Hepatocyte (in vitro differentiated cells): ENCODE results near the gene ZDHHC22.

Experiments
- CTCF ChIP-seq: fragments of 200-600 bp; sonication (generic); IDR thresholded peaks from 2 replicates; pipeline ENCODE4 v1.5.1; 2016; ENCODE audit warnings: antibody characterized with exemption, mild to moderate bottlenecking; ENCODE audit not compliant: poor library complexity
- EZH2 ChIP-seq: fragments of 200-600 bp; sonication (generic); IDR thresholded peaks from 2 replicates; pipeline ENCODE4 v1.6.1; 2016; ENCODE audit warnings: antibody characterized with exemption, mild to moderate bottlenecking, borderline replicate concordance
- EZH2phosphoT487 ChIP-seq: fragments of 200-600 bp; sonication (generic); IDR thresholded peaks from one replicate; pipeline ENCODE4 v1.6.1; 2018; ENCODE audit warnings: antibody characterized with exemption, mild to moderate bottlenecking, low read depth, moderate library complexity; ENCODE audit not compliant: unreplicated experiment, severe bottlenecking

GRCh38 chr14:77142005-77142800 is 612 bp upstream of the ZDHHC22 start:
- TF ChIP-seq CTCF = no peak
- no peak for TF ChIP-seq EZH2
- no peak for TF ChIP-seq EZH2phosphoT487
